ENCODE results near the gene EXD2.

- TF ChIP-seq TAF1 (IDR thresholded peaks at IDR 0.05; ENCODE audit: low read depth, low read length) (no peak), POLR2AphosphoS5 (IDR thresholded peaks at IDR 0.05; ENCODE audit: low read depth, low read length) (no peak), POLR2A (IDR thresholded peaks at IDR 0.05; ENCODE audit: low read depth, low read length) (no peak), SPI1 (IDR thresholded peaks at IDR 0.05; ENCODE audit: low read depth, low read length) (no peak), PAX5 (IDR thresholded peaks at IDR 0.05; ENCODE audit: insufficient read depth, low read length, severe bottlenecking) (no peak), POU2F2 (IDR thresholded peaks at IDR 0.05; ENCODE audit: low read depth, low read length) (no peak)
Observed at GRCh38 chr14:69242311-69243224, 51.3 kb downstream of the EXD2 start.
